HS-5 (cell line): ENCODE measurements around the gene ADH7.
A peak's percentile ranks its signal among the peaks of the same experiment; 100 is the strongest.
"Not testable (repeated sequence)": the region's sequence is repeated elsewhere in the genome, so short reads cannot be mapped to it uniquely, and the experiment has no call there.

Experiments
- DNase-seq: peaks from one replicate; pipeline ENCODE4 v3.0.0-alpha.2; 2012; ENCODE audit warnings: low read depth

Gene ADH7

GRCh38 chr4:99415762-99416161 lies 19.4 kb downstream of the ADH7 start:
- DNase-seq = not testable (repeated sequence)

GRCh38 chr4:99414902-99415301 lies 20.2 kb downstream of the ADH7 start:
- not testable (repeated sequence) for DNase-seq

- no peak for DNase-seq
Measured at GRCh38 chr4:99414401-99414800, 20.7 kb downstream of the ADH7 start.

GRCh38 chr4:99413140-99413539 lies 22.0 kb downstream of the ADH7 start:
- no peak for DNase-seq

- no peak for DNase-seq
Measured at GRCh38 chr4:99411041-99411440, 24.1 kb downstream of the ADH7 start.

GRCh38 chr4:99410075-99410474 lies 25.1 kb downstream of the ADH7 start:
- DNase-seq = no peak

- no peak for DNase-seq
Measured at GRCh38 chr4:99408346-99408745, 26.8 kb downstream of the ADH7 start.

GRCh38 chr4:99405433-99406115 lies 29.6 kb downstream of the ADH7 start:
- peak; percentile 53 for DNase-seq

- DNase-seq = peak; percentile 80
Measured at GRCh38 chr4:99404595-99405287, 30.4 kb downstream of the ADH7 start.

- no peak for DNase-seq
Measured at GRCh38 chr4:99403380-99404184, 31.6 kb downstream of the ADH7 start.

- DNase-seq = no peak
Measured at GRCh38 chr4:99402765-99403164, 32.4 kb downstream of the ADH7 start.

- DNase-seq = no peak
Measured at GRCh38 chr4:99400831-99401230, 34.3 kb downstream of the ADH7 start.

- DNase-seq = no peak
Measured at GRCh38 chr4:99399017-99399416, 36.1 kb downstream of the ADH7 start.

GRCh38 chr4:99395595-99396364 lies 39.4 kb downstream of the ADH7 start:
- no peak for DNase-seq

GRCh38 chr4:99394896-99395295 lies 40.2 kb downstream of the ADH7 start:
- DNase-seq = no peak

GRCh38 chr4:99390055-99390454 lies 45.1 kb downstream of the ADH7 start:
- no peak for DNase-seq

GRCh38 chr4:99389606-99390005 lies 45.5 kb downstream of the ADH7 start:
- no peak for DNase-seq

GRCh38 chr4:99383833-99384392 lies 51.2 kb downstream of the ADH7 start:
- peak; percentile 68 for DNase-seq

- no peak for DNase-seq
Measured at GRCh38 chr4:99383399-99383798, 51.7 kb downstream of the ADH7 start.

- DNase-seq = no peak
Measured at GRCh38 chr4:99382745-99383360, 52.3 kb downstream of the ADH7 start.

- no peak for DNase-seq
Measured at GRCh38 chr4:99381588-99382175, 53.5 kb downstream of the ADH7 start.
